GM12878 (cell line): Measurements from ENCODE around the gene EIF4EBP2. TPM values are rescaled to one million over a fixed set of nuclear protein-coding genes. Genes with fewer than 3 reads are reported as not detected.

Experiments
- ATAC-seq: fragments of 200-7000 bp; cut with Tn5 transposase; 3 replicates; pipeline ENCODE4 v1.9.1; 2020; ENCODE audit warnings: mild to moderate bottlenecking, moderate library complexity
- BruUV-seq: library from RNA; stranded (reverse); fragments of 400-500 nt; replicated peaks from 2 replicates; lab custom pipeline; 2021; lab: Mats Ljungman, UMichigan
- CTCF ChIA-PET: fragments of 300-600 bp; sonication (Branson Sonifier 250); formaldehyde crosslinking; extraction: SDS; loops from one replicate; lab custom pipeline; 2021; ENCODE audit warnings: inconsistent platforms; lab: Yijun Ruan, JAX
- POLR2A ChIA-PET: fragments of 350-600 bp; formaldehyde crosslinking; extraction: SDS; loops from one replicate; lab custom pipeline; 2021; ENCODE audit warnings: inconsistent platforms; lab: Charles Lee
- RAD21 ChIA-PET: fragments of 300-600 bp; sonication (Branson Sonifier 250); formaldehyde crosslinking; loops from one replicate; lab custom pipeline; 2023; ENCODE audit warnings: antibody characterized with exemption; ENCODE audit not compliant: unreplicated experiment; lab: Charles Lee
- SMC1A ChIA-PET: fragments of 300-600 bp; sonication (Branson Sonifier 250); formaldehyde crosslinking; loops from one replicate; lab custom pipeline; 2023; ENCODE audit not compliant: unreplicated experiment, uncharacterized antibody; lab: Charles Lee
- DNase-seq: peaks from one replicate; pipeline ENCODE4 v3.0.0-alpha.2; 2011; ENCODE audit warnings: low read depth, low spot score
- FAIRE-seq: peaks from 3 replicates; lab custom pipeline; 2011; peaks lifted over from hg19 to GRCh38; lab: Jason Lieb, UNC
- H2AFZ ChIP-seq: 2 replicates; pipeline ENCODE4 v1.6.0; 2011; ENCODE audit warnings: low read depth, low read length, control low read depth; ENCODE audit not compliant: control insufficient read depth
- H3K27ac ChIP-seq: 2 replicates; pipeline ENCODE4 v1.5.1; 2011; ENCODE audit warnings: control low read depth; ENCODE audit not compliant: control insufficient read depth, insufficient read depth
- H3K27me3 ChIP-seq, 2 experiments: replicated peaks in 1 of 2; 2 replicates each; pipeline versions ENCODE4 v1.6.0 to v1.6.1; 2011; ENCODE audit warnings: low read length in 1 of 2; ENCODE audit not compliant: control insufficient read depth in 2 of 2, insufficient read depth in 2 of 2
- H3K36me3 ChIP-seq, 2 experiments: 2 replicates each; pipeline ENCODE4 v1.5.1; 2011; ENCODE audit warnings: low read length in 1 of 2; ENCODE audit not compliant: control insufficient read depth in 2 of 2, insufficient read depth in 2 of 2
- H3K4me1 ChIP-seq: 2 replicates; pipeline ENCODE4 v1.6.1; 2011; ENCODE audit warnings: mild to moderate bottlenecking, low read length, moderate library complexity, mixed read lengths; ENCODE audit not compliant: control insufficient read depth, insufficient read depth
- H3K4me2 ChIP-seq: 2 replicates; pipeline ENCODE4 v1.6.0; 2011; ENCODE audit warnings: control low read depth; ENCODE audit not compliant: control insufficient read depth, insufficient read depth
- H3K4me3 ChIP-seq: fragments of 200-600 bp; sonication (generic); 2 replicates; pipeline ENCODE4 v1.5.1; 2016
- H3K79me2 ChIP-seq: 2 replicates; pipeline ENCODE4 v1.6.0; 2011; ENCODE audit warnings: low read length; ENCODE audit not compliant: control insufficient read depth, insufficient read depth
- H3K9ac ChIP-seq: 2 replicates; pipeline ENCODE4 v1.8.0; 2011; ENCODE audit warnings: low read length, control low read depth, mixed read lengths; ENCODE audit not compliant: control insufficient read depth, insufficient read depth
- H3K9me3 ChIP-seq: replicated peaks from 3 replicates; pipeline ENCODE4 v1.5.1; 2011; ENCODE audit warnings: mild to moderate bottlenecking, low read length; ENCODE audit not compliant: control insufficient read depth, insufficient read depth
- H4K20me1 ChIP-seq: 2 replicates; pipeline ENCODE4 v1.6.0; 2011; ENCODE audit not compliant: control insufficient read depth, insufficient read depth
- ATF2 ChIP-seq: IDR thresholded peaks from 2 replicates; pipeline ENCODE4 v1.6.1; 2012; ENCODE audit warnings: low read length, inconsistent platforms
- BCL11A ChIP-seq: IDR thresholded peaks from 2 replicates; pipeline ENCODE4 v1.6.1; 2011; ENCODE audit warnings: low read depth, low read length
- BCLAF1 ChIP-seq: fragments of 450-650 bp; IDR thresholded peaks from 2 replicates; pipeline ENCODE4 v1.6.1; 2017; ENCODE audit warnings: antibody characterized with exemption, mild to moderate bottlenecking, moderate library complexity
- MYB ChIP-seq: fragments of 150-350 bp; IDR thresholded peaks from 2 replicates; pipeline ENCODE4 v1.6.1; 2014; ENCODE audit warnings: mild to moderate bottlenecking, low read depth, low read length, borderline replicate concordance
- NR2F1 ChIP-seq: fragments of 450-650 bp; conservative IDR thresholded peaks from 2 replicates; pipeline ENCODE4 v1.6.1; 2017; ENCODE audit warnings: mild to moderate bottlenecking
- POLR2A ChIP-seq: IDR thresholded peaks from 2 replicates; pipeline ENCODE4 v1.6.1; 2011; ENCODE audit warnings: low read depth, mild to moderate bottlenecking, low read length
- SMAD1 ChIP-seq: fragments of 450-650 bp; IDR thresholded peaks from 2 replicates; pipeline ENCODE4 v1.6.1; 2018; ENCODE audit warnings: mild to moderate bottlenecking, low read depth; ENCODE audit not compliant: partially characterized antibody
- SP1 ChIP-seq: IDR thresholded peaks from one replicate; pipeline ENCODE4 v1.6.1; 2011; ENCODE audit warnings: low read depth, low read length
- TCF12 ChIP-seq: IDR thresholded peaks from 2 replicates; pipeline ENCODE4 v1.6.1; 2011; ENCODE audit warnings: low read depth, mild to moderate bottlenecking, low read length
- ZNF622 ChIP-seq: fragments of 450-650 bp; IDR thresholded peaks from 2 replicates; pipeline ENCODE4 v1.6.1; 2017; ENCODE audit warnings: mild to moderate bottlenecking, inconsistent platforms
- WGBS: methylation state at CpG from one replicate; pipeline ENCODE4 v1.1.6; 2016; ENCODE audit warnings: low lambda C conversion rate; ENCODE audit not compliant: insufficient replicate concordance, insufficient coverage; ENCODE audit errors: missing lambda C conversion rate; 5-methylcytosine and 5-hydroxymethylcytosine counted together
- in situ Hi-C: fragments of 300-500 bp; cut with MboI; formaldehyde crosslinking; loops from 9 replicates; pipeline ENCODE4 v1.14.3; 2018; ENCODE audit warnings: mixed read lengths
- intact Hi-C: fragments of 100-400 bp; cut with micrococcal nuclease; formaldehyde crosslinking; loops from one replicate; pipeline ENCODE4 v1.14.2; 2022; ENCODE audit not compliant: unreplicated experiment
- polyA plus RNA-seq, 11 experiments: library from polyadenylated mRNA; depleted of rRNA in 4 of 11; unstranded in 6 of 11; stranded (reverse) in 5 of 11; fragments of >200 nt; fragmentation: Nextera tagmentation in 4 of 11; fragmentation: Illumina TruSeq in 1 of 11; extraction: Ambion mirVana in 4 of 11; extraction: Trizol in 1 of 11; gene quantifications; 1 replicate in 1 of 11; 2 replicates in 10 of 11; pipeline versions ENCODE4 v1.2.1 to v1.2.3, GENCODE V29; 2011 to 2016; ENCODE audit warnings: inconsistent platforms in 2 of 11, missing spikeins in 2 of 11, low read depth in 1 of 11
- total RNA-seq, 4 experiments: library from RNA; depleted of rRNA in 3 of 4; stranded (reverse); fragments of >200 nt in 3 of 4; fragmentation: Illumina TruSeq in 1 of 4; extraction: Trizol in 1 of 4; gene quantifications; 2 replicates each; pipeline versions ENCODE4 v1.2.1 to v1.2.3, GENCODE V29; 2013 to 2021

The EIF4EBP2 gene
- total and polyA plus RNA-seq, 10 of the 15 experiments (the other 5 are each of a cell fraction or from before 2014, with no cell fraction given): 14.4 to 51.3 (median 28.9) TPM

GRCh38 chr10:70410608-70411007, 6.7 kb downstream of the EIF4EBP2 start:
- WGBS: 37% methylated on average over 1 of the region's 1 CpG
- Histone ChIP-seq H3K4me2 (no peak overlapping the region), H4K20me1 (peaks cover 5% of the 10 kb centered on the region; the same call in 1 of the 2 replicates), H2AFZ (no peak overlapping the region), H3K36me3 (no peaks in the 10 kb centered on the region), H3K9ac (no peak overlapping the region), H3K9me3 (no peaks in the 10 kb centered on the region), H3K27ac (no peak overlapping the region), H3K4me1 (peaks cover 13% of the 10 kb centered on the region), H3K27me3 (no peaks in the 10 kb centered on the region), H3K79me2 (peaks cover 40% of the 10 kb centered on the region), H3K4me3 (no peak overlapping the region)
- intact Hi-C loops (no loop called here), in situ Hi-C loops (no loop called here)
- TF ChIP-seq POLR2A: no peak
- no peak for TF ChIP-seq SMAD1
- TF ChIP-seq TCF12: no peak
- no peak for TF ChIP-seq NR2F1
- no peak for TF ChIP-seq ATF2
- no peak for TF ChIP-seq SP1
- no peak for TF ChIP-seq BCL11A
- no peak for TF ChIP-seq BCLAF1
- no peak for TF ChIP-seq MYB
- no peak for TF ChIP-seq ZNF622
- ChIA-PET SMC1A (no interaction called here), CTCF (interaction anchor here (0.7 kb wide), 1 partner anchor 424 kb away, joined by 4 read pairs; no protein-coding TSS in a partner anchor), RAD21 (interaction anchor here (0.9 to 1.5 kb wide), 2 partner anchors 55 to 189 kb away, joined by 3 read pairs; no protein-coding TSS in a partner anchor), POLR2A (interaction anchor here (1.0 kb wide), 1 partner anchor 29 kb away, joined by 3 read pairs; no protein-coding TSS in a partner anchor)
- ATAC-seq (no peak), DNase-seq (no peak), FAIRE-seq (no peak)
- BruUV-seq: no TSS peak
